Measurements from ENCODE around the gene WEE2. TPM values are rescaled to one million over a fixed set of nuclear protein-coding genes. Genes with fewer than 3 reads are reported as not detected.

WEE2 gene
- total and polyA plus RNA-seq, 2 experiments from 2014 or later: 0.09 TPM; not detected in 1

DNA sequence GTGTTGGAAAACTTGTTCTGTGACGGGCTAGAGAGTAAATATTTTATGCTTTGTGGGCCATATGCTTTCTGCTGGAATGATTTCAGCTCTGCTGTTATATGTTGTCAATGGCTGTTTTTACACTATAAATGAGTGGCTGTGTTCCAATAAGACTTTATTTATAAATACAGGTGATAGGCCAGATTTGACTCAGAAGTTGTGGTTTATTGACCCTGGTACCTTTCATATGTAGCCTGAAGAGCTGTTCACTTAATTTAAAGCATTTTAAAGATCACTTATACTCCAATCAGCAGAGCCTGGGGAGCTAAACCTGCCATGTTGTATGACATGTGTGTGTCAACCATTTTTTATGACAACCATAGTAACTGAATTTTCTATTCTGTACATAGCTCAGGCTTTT lies 20.9 kb downstream of the WEE2 start:
- no peak overlapping the region for H3K27ac ChIP-seq
- no peak overlapping the region for H3K4me3 ChIP-seq
- TF ChIP-seq, protein P1, sequence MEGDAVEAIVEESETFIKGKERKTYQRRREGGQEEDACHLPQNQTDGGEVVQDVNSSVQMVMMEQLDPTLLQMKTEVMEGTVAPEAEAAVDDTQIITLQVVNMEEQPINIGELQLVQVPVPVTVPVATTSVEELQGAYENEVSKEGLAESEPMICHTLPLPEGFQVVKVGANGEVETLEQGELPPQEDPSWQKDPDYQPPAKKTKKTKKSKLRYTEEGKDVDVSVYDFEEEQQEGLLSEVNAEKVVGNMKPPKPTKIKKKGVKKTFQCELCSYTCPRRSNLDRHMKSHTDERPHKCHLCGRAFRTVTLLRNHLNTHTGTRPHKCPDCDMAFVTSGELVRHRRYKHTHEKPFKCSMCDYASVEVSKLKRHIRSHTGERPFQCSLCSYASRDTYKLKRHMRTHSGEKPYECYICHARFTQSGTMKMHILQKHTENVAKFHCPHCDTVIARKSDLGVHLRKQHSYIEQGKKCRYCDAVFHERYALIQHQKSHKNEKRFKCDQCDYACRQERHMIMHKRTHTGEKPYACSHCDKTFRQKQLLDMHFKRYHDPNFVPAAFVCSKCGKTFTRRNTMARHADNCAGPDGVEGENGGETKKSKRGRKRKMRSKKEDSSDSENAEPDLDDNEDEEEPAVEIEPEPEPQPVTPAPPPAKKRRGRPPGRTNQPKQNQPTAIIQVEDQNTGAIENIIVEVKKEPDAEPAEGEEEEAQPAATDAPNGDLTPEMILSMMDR (IDR thresholded peaks at IDR 0.05; ENCODE audit: low read depth, low read length): no peak
- H3K27me3 ChIP-seq: no peaks in the 10 kb centered on the region
- no peaks in the 10 kb centered on the region for H3K36me3 ChIP-seq
- no peak for DNase-seq (ENCODE audit: low read depth in 1 of 2, low spot score in 1 of 2)
- H3K4me1 ChIP-seq (ENCODE audit: low read depth): no peaks in the 10 kb centered on the region
- H3K9me3 ChIP-seq (ENCODE audit: low read depth): no peaks in the 10 kb centered on the region

DNA sequence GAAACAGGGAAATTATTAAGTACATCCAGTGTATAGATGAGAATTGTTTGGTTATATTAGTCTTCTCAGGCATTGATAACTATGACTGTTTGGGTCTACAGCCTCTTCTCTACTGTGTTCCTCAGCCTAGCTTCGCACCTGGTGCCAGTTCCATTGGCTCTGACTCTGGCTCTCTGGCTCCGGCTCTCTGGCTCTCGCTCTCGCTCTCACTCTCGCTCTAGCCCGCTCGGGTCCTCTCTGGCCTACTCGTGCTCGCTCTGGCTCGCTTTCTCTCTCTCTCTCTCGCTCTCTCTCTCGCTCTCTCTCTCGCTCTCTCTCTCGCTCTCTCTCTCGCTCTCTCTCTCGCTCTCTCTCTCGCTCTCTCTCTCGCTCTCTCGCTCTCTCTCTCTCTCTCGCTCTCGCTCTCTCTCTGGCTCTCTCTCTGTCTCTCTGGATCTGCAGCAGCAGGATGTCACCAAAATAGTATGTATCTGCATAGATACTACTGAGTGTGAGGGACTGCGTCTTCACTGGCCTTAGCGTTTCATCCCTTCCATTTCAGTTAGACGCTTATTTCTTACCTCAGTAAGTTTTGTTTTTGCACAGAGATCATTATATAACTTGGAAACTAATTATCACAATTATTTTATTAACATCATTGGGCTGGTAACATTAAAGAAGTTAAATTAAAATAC lies 23.5 kb downstream of the WEE2 start:
- no peaks in the 10 kb centered on the region for H3K4me1 ChIP-seq (ENCODE audit: low read depth)
- H3K27me3 ChIP-seq: no peaks in the 10 kb centered on the region
- H3K9me3 ChIP-seq (ENCODE audit: low read depth): no peaks in the 10 kb centered on the region
- H3K27ac ChIP-seq: no peak overlapping the region
- no peak overlapping the region for H3K4me3 ChIP-seq
- no peak for DNase-seq (ENCODE audit: low read depth in 1 of 2, low spot score in 1 of 2)
- TF ChIP-seq, protein P1 (IDR thresholded peaks at IDR 0.05; ENCODE audit: low read depth, low read length): no peak
- H3K36me3 ChIP-seq: no peaks in the 10 kb centered on the region

DNA sequence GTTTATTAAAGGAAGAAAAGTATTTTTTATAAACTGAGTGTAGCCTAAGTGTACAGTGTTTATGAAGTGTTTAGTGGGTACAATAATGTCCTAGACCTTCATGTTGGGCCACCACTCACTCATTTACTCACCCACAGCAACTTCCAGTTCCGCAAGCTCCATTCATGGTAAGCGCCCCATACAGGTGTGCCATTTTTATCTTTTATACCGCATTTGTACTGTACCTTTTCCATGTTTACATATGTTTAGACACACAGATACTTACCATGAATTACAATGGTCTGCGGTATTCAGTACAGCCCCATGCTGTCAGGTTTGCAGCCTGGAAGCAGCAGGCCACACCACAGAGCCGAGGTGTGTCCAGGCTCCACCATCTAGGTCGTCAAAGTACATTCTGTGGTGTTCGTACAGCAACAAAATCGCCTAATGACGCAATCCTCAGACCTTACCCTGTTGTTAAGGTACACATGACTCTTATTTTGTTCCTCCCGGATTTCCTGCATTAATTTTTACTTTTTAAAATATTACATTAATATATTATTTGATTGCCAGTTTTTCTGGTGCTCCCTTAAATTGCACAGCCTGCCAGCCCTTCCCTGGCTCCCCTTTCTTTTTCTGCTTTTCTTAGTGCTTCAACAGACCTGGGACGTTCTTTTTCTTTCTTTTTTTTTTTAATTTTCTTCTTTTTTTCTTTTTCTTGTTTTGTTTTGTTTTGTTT lies 29.1 kb downstream of the WEE2 start:
- Histone ChIP-seq H3K27ac (peak overlapping the region; percentile 70), H3K27me3 (no peaks in the 10 kb centered on the region), H3K36me3 (peaks cover 9% of the 10 kb centered on the region), H3K4me1 (ENCODE audit: low read depth) (peaks cover 7% of the 10 kb centered on the region), H3K9me3 (ENCODE audit: low read depth) (no peaks in the 10 kb centered on the region), H3K4me3 (peak overlapping the region; percentile 74)
- TF ChIP-seq, protein P1 (IDR thresholded peaks at IDR 0.05; ENCODE audit: low read depth, low read length): no peak
- DNase-seq (ENCODE audit: low read depth in 1 of 2, low spot score in 1 of 2): peak in 1 of 2 donors; percentile 14

DNA sequence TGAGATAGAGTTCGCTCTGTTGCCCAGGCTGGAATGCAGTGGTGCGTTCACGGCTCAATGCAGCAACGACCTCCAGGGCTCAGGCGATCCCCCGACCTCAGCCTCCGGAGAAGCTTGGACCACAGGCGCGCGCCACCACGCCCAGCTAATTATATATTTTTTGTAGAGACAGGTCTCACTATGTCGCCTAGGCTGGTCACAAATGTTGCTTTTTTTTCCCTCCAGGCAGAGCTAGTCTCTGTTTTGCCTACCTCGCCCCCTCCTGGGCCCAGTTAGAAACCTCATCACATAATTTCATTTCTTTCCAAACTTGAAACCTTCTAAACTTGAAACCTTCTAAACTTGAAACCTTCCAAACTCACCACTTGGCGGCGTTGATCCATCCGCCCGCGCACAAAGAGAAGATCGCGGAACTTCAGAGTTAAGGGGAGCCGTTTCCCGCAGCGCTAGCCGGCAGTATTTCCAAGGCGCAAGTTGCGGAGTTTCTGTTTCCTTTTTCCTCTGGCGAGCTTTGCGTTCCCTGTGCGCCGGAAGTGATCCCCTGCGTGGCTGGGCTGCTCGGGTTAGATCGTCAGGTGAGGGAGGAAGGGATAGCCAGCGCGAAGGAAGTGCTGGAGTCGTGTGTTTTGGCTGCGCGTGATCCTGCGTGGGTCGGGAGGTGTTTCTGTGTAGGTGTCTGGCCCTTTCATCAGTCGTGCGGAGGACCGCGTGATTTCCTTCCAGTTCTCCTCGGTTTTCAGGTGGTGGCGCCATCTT lies 29.9 kb downstream of the WEE2 start, which contains the start of gene SSBP1:
Gene SSBP1, plus strand, starts transcription at position 523 of the 756 bp plus-strand sequence. CDS start 809 bp downstream, outside the sequence.
- peak within 1 kb of the TSS; percentile 74 for H3K4me3 ChIP-seq
- H3K36me3 ChIP-seq: peaks cover 12% of the 10 kb centered on the region
- peak; percentile 96 to 98 for DNase-seq (ENCODE audit: low read depth in 1 of 2, low spot score in 1 of 2)
- peaks cover 7% of the 10 kb centered on the region for H3K4me1 ChIP-seq (ENCODE audit: low read depth)
- no peaks in the 10 kb centered on the region for H3K9me3 ChIP-seq (ENCODE audit: low read depth)
- peak within 1 kb of the TSS; percentile 72 for H3K27ac ChIP-seq
- H3K27me3 ChIP-seq: no peaks in the 10 kb centered on the region
- TF ChIP-seq, protein P1 (IDR thresholded peaks at IDR 0.05; ENCODE audit: low read depth, low read length): peak; percentile 89

DNA sequence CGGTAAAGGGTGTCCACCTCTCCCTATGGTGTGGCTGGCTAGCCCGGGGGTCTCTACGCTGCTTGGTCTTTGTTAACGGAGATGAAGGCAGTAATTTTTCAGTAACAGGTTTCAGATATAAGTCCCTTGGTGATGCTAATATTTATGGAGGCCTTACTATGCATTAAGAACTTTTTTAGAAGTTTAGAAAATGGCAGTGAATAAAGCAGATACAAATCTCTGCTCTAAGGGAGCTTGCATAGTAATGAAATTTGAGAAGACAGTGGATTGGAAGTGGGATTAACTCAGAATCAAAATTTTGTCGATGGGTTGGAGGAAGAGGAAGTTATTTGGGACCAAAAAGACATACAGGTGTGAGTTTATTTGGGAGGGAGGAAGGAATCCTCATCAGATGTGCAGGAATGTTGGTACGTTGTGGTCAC lies 30.4 kb downstream of the WEE2 start:
- no peak for DNase-seq (ENCODE audit: low read depth in 1 of 2, low spot score in 1 of 2)
- H3K27ac ChIP-seq: peak overlapping the region; percentile 72
- H3K4me3 ChIP-seq: peak overlapping the region; percentile 74
- H3K27me3 ChIP-seq: no peaks in the 10 kb centered on the region
- peaks cover 18% of the 10 kb centered on the region for H3K36me3 ChIP-seq
- no peaks in the 10 kb centered on the region for H3K9me3 ChIP-seq (ENCODE audit: low read depth)
- H3K4me1 ChIP-seq (ENCODE audit: low read depth): peaks cover 7% of the 10 kb centered on the region
- TF ChIP-seq, protein P1 (IDR thresholded peaks at IDR 0.05; ENCODE audit: low read depth, low read length): no peak
